AG09309 (cell line): ENCODE measurements around the gene PRM2.

ENCODE experiments used
- DNase-seq: peaks from one replicate; pipeline ENCODE4 v3.0.0-alpha.2; 2010; ENCODE audit warnings: low read depth
- H3K4me3 ChIP-seq: 2 replicates; pipeline ENCODE4 v1.5.1; 2011; ENCODE audit warnings: mild to moderate bottlenecking, low read depth, low read length, moderate library complexity; ENCODE audit not compliant: control insufficient read depth
- TF ChIP-seq, protein P1 (sequence below): IDR thresholded peaks from 2 replicates; pipeline ENCODE4 v1.5.1; 2011; ENCODE audit warnings: mild to moderate bottlenecking, low read depth, low read length, inconsistent platforms; ENCODE audit not compliant: insufficient read depth, control insufficient read depth; ENCODE audit errors: missing control alignments

The PRM2 gene

DNA sequence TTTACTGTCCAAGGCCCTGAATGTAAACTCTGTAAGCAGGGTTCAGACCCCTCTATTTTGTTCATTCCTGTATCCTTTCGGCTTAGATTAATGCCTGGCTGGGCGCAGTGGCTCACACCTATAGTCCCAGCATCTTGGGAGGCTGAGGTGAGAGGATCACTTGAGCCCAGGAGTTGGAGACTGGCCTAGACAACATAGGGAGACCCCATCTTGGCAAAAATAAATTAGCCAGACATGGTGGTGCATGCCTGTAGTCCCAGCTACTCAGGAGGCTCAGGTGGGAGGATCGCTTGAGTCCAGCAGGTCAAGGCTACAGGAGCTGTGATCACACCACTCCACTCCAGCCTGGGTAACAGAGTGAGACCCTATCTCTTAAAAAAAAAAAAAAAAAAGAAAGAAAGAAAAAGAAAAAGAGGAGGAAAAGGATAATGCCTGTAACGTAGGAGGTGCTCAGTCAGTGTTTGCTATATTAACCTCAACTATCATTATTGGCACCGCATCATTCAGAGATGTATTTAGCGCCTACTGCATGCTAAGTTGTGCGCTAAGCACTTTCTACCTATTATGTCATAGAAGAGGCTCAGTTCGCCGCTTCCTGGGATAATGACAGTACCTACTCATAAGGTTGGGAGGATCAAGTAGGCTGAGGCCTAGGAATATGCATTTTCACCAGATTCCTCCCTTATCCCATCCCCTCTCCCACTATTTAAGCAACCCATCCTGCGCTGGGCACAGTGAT is 25.3 kb downstream of the PRM2 start:
- TF ChIP-seq, protein P1, sequence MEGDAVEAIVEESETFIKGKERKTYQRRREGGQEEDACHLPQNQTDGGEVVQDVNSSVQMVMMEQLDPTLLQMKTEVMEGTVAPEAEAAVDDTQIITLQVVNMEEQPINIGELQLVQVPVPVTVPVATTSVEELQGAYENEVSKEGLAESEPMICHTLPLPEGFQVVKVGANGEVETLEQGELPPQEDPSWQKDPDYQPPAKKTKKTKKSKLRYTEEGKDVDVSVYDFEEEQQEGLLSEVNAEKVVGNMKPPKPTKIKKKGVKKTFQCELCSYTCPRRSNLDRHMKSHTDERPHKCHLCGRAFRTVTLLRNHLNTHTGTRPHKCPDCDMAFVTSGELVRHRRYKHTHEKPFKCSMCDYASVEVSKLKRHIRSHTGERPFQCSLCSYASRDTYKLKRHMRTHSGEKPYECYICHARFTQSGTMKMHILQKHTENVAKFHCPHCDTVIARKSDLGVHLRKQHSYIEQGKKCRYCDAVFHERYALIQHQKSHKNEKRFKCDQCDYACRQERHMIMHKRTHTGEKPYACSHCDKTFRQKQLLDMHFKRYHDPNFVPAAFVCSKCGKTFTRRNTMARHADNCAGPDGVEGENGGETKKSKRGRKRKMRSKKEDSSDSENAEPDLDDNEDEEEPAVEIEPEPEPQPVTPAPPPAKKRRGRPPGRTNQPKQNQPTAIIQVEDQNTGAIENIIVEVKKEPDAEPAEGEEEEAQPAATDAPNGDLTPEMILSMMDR = no peak
- H3K4me3 ChIP-seq = no peak overlapping the region
- no peak for DNase-seq

DNA sequence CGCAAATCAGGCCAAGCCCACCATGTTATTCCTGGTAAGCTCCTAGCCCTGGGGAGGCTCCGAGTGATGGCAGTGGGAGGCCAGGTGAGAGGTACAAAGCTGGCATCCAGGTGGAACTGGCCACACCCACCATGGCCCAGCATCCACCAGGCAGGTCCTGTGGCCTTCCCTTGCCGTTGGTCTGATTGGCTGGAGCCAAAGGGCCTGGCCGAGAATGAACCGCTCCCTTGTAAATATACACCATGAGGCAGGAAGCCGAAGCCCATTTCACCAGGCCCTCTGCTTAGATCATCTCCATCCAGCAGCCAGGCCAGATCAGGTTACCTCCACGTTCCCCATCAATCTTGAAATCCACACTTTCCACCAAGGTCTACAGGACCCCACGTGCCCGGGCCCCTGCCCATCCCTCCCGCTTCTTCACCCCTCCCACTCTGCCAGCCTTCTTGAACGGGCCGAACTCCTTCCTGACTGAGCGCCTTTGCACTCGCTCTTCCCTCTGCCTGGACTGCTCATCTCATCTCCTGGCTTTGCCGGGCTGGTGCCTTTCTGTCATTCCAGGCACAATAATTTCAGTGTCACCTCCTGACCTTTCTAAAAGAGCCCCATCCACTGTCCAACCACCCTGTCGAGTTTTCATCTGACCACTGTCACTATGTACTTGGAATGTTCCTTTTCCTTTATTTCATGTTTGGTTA is 26.0 kb downstream of the PRM2 start:
- TF ChIP-seq, protein P1 = no peak
- no peak overlapping the region for H3K4me3 ChIP-seq
- no peak for DNase-seq

DNA sequence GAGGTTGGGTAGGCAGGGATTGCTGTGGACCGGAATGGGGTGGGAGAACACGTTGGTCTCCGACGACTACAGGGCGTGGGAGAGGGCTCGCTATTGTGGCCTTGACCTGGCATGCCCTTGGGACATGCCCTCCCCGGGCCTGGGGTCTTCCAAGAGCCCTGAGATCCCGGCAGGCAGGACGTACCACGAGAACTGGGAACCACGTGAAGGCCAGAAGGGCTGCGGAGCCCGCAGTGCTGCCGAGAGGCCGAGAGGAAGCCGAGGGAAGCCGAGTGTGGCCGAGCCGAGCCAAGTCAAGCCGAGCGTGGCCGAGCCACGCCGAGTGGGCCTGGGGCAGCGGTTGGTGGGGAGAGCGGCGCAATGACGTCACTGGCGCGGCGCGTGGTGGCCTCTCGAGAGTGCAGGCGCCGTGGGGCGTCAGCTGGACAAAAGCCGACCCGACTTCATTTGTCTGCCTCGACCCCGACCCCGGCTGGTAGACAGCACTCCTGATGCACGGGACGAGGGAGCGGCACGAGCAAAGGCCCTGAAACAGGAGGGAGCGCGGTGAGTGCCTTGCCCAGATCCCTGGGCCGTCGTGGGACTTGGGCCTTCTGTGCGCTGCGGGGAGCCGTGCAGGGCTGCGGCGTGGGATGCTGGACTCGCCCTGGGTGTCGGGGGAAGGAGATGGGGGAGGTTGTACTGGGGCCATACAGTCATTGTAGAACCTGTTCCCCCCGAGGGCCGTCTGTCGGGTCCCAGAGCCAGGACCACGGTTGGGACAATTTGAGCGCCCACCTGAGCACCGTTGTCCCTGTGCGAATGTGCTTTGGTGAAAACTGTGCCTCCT is 26.8 kb downstream of the PRM2 start:
- TF ChIP-seq, protein P1 = no peak
- H3K4me3 ChIP-seq = no peak overlapping the region
- no peak for DNase-seq

DNA sequence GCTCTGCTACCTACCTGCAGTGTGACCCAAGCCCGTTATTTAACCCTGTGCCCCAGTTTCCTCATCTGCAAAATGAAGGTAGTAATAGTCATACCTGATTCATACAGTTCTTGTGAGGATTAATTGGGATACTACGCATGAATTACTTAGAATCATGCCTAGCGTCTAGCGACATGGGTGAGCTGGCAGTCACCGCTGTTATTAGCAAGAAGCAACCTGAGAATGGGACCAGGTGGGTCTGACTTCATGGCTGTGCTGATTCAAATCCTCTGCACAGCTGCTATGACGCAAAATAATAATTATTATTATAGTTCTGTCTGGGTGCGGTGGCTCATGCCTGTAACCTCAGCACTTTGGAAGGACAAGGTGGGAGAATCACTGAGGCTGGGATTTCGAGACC is 28.1 kb downstream of the PRM2 start:
- TF ChIP-seq, protein P1 = no peak
- no peak overlapping the region for H3K4me3 ChIP-seq
- no peak for DNase-seq

DNA sequence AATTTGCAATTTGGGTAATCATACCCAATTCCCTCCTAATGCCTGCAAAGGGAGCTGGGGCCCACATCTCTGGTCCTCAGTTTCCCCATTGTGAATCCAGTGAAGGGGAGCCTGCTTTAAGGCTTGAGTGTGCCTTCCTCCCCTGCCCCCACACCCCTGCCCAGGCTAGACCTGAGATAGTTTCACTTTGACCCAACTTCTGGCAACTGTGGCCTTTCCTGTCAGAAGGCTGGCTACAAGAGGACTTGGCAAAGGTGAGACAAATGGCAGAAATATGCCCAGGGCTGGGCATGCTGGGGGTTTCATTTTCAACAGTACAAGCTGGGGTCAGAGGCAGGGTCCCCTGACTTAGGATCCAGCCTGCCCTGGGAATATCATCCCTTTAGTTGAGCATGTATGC is 30.3 kb downstream of the PRM2 start:
- TF ChIP-seq, protein P1 = no peak
- no peak for DNase-seq
- H3K4me3 ChIP-seq = no peak overlapping the region

DNA sequence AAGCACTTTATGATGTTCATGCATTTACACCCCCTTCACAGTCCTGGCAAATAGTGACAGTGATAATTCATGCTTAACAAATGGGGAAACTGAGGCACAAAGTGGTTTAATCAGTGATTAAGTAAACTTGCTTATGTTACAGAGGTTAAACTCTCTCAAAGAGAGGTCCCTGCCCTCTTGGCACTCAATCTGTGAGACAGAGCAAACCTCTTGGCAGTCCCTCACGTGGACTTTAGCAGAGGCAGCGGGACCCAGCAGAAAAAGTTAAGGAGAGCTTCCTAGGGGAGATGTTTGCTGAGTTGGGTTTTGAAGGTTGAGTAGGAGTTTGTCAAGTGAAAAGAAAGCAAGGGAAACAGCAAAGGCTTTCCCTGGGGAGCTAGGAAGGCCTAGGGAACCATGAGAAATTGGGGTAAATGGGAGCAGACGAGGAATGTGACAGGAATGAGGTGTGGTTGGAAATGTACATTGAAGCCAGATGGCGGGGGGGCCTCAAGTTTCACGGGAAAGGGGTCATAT is 31.0 kb downstream of the PRM2 start:
- no peak for DNase-seq
- TF ChIP-seq, protein P1 = no peak
- no peak overlapping the region for H3K4me3 ChIP-seq
